ENCODE results near the gene EEFSEC.

EEFSEC gene

GRCh38 chr3:128320551-128321340, 167.5 kb downstream of the EEFSEC start:
- no peak for DNase-seq

- DNase-seq: no peak
Measured at GRCh38 chr3:128321418-128321817, 168.1 kb downstream of the EEFSEC start.

DNA sequence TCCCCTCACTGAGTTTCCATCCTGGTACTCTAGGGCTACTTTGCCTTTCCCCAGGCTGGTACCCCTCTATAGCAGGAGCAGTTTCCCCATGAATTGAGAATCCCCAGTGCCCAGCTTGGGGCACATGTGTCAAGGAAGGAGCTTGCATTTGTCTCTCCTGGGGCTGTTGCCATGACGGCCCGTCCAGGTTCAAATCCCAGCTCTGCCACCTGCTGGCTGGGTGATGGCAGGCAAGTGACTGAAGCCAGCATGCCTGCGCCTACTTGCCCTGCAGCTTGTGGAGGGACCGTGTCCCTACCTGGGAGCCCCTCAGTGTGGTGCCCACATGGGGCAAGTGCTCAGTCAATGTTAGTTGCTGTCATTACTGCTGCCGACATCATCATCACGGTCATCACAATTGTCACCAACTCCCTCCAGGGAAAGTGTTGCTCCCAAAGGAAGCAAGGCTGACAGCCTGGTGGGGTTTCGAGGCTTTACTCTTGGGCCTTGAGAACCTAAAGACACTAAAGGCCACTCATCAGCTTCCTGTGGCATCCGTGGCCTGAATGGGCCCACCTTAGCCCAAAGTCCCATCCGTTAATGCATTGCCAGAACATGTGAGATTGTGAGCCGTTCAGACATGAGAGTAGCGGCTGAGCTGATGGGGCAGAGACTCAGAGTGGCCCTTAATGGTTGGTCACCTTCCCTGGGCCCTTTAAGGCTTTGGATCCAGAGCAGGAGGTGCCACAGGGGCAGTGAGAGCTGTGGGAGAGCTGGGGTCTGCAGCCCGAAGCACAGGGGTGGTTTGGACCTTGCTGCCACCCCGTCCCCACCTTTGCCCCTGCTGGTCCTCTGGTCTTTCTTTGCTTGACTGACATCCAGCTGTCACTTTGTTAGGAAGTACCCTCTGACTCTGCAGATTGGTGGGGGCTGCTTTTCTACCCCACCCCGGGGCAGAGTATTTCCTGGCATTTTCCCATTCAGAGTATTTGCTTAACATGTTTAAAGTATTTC, 169.0 kb downstream of the EEFSEC start:
- no peak for DNase-seq

DNA sequence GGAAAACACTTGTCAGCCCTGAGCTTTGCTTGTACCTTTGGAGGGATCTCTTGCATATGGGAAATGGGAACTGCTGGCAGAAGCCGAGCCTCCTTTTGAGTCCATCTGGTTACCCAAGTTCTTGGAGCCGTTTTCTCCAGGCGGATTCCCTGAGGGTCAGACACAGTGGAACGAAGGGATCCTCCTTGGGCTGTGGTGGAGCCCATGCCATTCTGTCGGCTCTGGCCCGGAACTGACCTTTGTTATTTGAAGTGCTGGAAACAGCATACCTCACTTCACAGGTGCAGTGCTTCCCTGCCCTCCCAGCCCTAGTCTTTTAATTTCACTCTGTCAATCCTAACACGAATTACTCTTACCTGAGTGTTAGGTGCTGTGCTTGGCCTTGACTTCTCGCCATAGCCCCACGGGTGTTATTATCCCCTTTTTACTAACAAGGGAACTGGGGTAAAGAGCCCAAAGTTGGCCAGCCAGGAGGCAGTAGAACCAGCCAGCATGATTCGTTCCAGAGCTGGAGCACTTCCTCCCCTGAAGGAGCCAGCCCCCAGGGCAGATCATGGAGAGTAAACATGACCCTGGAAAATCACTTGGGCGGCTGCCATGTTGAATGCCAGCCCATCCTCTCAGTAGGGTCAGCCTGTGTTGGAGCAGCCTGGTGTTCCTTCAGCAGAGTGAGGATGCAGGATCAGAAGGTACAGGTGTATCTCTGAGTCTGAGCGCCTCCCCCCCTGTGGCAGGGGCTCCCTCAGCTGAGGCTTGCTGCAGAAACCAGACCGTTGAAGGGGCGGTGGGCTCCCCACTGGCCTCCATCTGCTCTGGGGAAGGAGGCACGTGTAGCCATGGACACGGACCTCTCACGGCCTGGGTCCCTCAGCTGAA, 170.2 kb downstream of the EEFSEC start:
- no peak for DNase-seq

- DNase-seq: no peak
Measured at GRCh38 chr3:128324911-128325592, 171.8 kb downstream of the EEFSEC start.

- DNase-seq: no peak
Measured at GRCh38 chr3:128326051-128326823, 173.0 kb downstream of the EEFSEC start.

GRCh38 chr3:128327606-128328031, 174.3 kb downstream of the EEFSEC start:
- no peak for DNase-seq

- DNase-seq: no peak
Measured at GRCh38 chr3:128328546-128329458, 175.5 kb downstream of the EEFSEC start.

DNA sequence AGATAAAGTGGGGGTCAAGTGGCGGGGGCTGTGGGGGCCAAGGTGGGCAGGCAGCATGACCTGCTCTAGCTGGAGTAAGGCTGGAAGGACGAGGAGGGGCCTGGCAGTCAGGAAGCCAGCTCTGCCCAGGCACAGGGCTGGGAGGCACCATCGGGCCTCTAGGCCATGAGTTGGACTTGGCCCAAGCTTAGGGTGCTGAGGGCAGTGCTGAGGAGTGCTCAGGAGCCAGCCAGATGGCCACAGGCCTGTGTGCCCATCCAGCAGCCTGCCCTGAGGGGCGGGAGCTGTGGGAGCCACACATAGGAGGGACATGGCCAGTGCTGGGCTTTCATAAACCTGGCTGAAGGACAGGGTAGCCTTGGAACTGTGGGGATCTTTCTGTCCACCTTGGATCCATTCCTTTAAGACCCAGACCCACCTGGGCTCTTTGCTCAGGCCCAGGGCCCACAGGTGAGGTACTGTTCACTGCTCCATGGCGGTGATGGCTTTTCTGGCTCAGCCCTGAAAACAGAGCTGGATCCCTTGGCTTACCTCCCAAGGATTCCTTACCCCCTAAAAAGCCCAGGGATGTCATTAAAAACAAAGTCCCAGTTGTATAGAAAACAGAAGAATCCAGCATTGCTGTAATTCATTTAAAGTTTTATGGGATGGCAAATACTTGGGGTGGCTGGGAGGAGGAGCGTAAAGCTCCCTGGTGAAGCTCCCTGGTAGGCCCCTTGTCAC, 176.4 kb downstream of the EEFSEC start:
- no peak for DNase-seq

DNA sequence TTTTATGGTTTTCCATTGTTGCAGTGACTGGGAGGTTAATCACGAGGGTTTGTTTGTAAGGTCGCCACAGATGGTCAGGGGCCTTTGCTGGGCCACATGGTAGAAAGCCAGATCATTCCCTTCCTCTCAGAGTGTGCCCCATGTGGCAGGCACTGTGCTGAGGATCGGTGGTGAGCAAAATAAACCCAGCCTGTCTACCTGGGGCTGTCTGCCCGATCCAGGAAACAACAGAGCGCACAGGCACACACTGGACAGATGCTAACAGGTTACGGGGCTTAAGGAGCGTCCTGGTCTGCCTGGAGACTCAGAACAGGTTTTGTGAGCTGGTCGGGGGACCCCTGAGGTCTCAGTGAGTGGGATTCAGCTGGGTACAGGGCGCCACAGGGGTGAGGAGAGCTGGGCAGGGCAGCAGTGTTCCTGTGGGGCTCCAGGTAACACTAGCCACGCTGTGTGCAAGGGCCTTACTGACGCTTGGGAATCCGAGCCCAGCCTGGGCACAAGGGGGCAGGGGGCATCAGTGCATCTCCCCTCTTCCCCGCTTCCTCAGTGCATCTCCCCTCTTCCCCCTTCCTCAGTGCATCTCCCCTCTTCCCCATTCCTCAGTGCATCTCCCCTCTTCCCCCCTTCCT, 177.0 kb downstream of the EEFSEC start:
- no peak for DNase-seq

DNA sequence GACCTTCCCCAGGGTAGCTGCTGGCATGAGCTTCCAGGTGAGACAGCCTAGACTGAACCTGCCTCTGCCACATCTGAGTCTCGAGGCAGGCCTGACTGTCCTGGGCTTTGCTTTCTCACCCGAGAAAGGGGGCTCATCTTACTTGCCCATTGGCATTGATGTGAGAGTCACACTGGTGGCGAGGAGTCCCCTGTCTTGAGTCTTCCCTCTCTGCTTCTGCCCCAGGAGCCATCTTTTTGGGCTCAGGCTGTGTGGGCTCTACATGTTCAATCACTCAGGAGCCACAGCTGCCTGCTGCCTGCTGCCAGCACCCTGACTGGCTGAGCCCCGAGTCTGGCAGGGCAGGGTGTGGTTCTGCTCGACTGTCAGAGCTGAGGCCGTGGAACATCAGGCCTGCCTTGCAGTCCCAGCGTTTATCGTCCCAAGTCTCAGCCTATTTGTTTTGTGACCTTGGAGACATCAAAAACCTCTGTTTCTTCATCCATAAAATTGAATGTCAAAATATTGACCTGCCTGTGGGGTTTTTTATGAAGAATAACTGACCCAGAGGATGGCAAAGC, 180.9 kb downstream of the EEFSEC start:
- DNase-seq: no peak

DNA sequence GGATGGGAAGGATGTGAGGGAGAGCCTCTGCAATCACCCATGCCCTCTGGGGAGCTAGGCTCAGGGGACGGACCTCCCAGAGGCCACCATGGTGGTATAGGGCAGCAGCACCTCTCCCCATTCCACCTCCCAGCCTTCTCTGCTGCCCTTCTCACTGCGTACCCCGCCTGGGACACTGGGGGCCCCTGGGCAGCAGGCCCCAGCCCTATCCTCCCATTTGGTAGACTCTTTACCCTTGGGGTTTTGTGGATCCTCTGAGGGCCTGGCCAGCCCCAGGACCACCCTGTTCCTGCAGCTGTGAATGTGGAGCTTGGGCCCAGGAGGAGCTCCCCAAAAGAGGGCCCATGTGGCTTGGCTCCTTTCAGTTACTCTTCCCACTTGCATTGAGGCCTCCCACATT, 181.5 kb downstream of the EEFSEC start:
- DNase-seq: no peak

GRCh38 chr3:128335621-128336296, 182.5 kb downstream of the EEFSEC start:
- DNase-seq: no peak

DNA sequence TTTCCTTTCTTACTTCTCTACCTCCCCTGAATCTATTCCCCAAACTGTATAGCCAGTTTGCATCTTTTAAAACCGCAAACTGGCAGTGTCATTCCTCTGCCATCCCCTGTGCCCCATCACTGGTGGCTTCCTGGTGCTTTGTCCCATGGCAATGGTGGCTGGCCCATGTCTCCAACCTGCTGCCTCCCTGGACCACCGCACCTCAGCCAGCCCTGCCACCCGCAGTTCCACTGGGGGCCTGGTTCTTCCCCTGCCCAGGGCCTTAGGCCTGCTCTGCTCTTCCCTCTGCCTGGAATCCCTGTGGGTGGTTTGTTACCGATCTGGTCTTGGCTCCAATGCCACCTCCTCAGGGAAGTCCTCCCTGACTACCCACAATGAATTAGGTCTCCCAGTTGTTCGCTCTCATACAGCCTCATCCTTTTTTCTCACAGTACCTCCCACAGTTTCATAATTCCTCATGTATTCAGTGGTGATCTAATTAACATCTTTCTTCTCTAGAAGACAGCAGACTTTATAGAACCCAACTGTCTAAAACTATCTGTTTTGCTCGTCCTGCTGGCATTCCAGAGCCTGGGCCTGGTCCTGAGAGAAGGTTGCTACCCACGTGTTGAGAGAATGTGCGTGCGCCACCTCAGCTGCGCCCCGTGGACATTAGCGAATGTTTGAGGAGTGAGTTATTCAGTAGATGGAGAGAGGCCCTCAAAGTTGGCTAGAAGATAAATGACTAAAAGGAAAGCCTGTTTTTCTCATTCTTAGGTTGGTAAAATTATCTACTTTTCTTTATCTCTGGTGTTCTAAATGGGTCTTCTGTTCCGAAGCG, 183.3 kb downstream of the EEFSEC start:
- DNase-seq: no peak

GRCh38 chr3:128337305-128337704, 184.0 kb downstream of the EEFSEC start:
- no peak for DNase-seq

DNA sequence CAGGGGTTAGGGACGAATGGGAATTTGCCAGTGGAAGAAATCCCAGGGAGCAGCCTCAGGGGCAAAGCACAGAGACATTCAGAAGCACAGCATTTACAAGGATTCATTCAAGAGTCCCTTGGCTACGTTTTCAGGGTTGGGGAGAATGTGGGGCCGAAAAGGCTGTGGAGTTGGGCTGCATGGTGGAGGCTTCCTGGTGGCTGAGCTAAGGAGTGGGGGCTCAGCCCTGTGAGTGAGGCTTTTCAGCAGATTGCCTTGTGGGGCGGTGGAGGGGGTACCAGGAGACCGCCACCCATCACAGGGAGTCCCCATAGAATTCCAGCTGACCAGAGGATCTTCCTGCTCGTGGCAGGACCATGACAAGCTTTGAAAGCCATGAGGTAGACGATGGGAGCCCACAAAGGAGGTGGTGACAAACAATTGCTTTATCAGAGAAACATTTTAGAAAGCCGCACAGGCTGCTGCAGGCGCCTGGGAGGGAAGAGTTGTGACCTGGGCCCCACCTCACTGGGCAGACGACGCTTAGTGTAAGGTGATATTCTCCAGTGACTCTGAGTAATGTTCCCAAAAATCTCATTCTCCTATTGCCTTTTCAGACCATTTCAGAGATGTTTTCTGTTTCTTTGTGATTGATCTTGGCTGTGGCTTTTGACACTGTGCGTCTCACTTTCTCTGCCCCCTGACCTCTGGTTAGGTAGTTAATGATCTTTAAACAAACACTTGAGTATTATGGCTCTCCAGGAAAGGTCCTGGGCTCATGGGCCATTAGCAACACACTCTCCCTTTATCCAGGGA, 185.5 kb downstream of the EEFSEC start:
- DNase-seq: peak; percentile 31

Data from NCI-H774 (cell line).